Inflammatory macrophage treated with lipopolysaccharide for 1 hour (primary cell): ENCODE measurements around the gene CDKN2B-AS1.

Experiments
- DNase-seq, 2 donors: peaks; one replicate each; pipeline ENCODE4 v3.0.0-alpha.2; 2020 to 2022

CDKN2B-AS1 gene

DNA sequence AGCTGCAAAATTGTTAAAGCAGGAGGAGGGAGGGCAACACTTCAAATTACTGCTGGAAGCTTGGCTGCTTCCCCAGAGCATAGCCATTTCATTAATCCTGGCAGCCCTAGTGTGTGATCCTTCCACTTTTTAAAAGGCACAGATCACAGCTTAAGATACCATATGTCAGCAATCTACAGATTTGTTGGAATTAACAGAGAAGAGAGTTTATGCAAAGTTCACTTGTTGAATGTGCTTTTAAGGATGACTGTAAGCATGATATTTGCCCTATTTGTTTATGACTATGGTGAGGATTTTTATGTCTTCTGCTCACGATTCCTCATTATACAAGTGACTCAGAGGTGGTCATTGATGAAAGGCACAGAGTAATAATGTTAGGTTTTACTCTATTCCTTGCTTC lies 170.6 kb downstream of the CDKN2B-AS1 start:
- no peak for DNase-seq

DNA sequence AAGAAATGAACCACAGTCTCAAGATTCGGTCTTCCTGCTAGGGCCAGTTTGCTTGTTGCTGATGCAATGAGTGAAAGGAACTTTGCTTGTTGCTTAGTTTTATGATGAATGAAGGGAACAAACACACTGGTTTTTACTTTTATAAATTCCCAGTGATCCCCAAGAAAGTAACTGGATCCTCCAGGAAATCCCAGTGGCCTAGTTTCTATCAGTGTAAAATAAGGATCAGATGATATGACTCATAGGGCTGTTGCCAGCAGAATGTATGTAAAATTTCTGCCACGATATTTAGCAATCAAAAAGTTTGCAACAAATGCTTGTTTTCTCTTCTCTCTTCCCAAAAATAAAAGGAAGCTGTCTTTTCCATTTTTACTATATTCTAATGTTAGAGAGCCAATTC lies 174.7 kb downstream of the CDKN2B-AS1 start:
- DNase-seq = peak; percentile 88 to 94

DNA sequence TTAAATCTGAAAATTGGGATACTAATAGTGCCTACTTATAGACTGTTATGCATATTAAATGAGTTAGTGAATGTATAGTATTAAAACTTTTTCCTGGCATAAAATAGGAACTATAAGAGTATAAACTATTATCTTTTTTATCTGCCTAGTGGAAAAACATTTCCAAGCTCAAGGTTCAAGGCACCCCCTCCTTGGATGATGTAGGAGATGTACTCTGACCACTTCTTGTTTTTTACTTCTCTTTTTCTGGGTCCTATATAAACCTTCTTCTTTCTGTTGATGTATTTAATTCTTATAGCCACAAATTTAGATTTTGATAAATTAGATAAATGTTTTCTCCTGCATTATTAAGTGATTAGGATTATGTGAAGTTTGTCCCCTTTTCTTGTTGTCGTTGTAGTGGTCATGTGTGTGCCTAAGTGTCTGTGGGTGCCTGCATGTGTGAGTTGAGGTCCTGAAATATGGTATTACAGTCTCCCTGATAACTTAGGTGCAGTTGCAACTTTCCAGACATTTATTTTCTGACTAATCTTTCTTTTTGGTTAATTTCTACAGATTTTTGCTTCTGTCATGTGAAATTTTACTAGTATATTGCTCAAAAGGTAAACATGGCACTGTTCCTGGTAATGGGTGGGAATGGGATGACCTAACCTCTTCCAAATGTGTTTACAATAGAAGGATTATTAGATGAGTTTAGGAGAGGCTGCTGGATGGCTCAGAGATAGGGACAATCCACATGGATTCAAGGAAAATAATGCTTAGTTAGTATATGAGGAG lies 175.3 kb downstream of the CDKN2B-AS1 start:
- DNase-seq = peak; percentile 64 to 77
